H1 (cell line): ENCODE results near the gene EPSTI1.

ENCODE experiments used
- EP300 ChIP-seq, 2 experiments: IDR thresholded peaks; 1 replicate in 1 of 2; 2 replicates in 1 of 2; pipeline ENCODE4 v1.6.1; 2011 to 2012; ENCODE audit warnings: low read depth in 2 of 2, low read length in 2 of 2, mild to moderate bottlenecking in 2 of 2, borderline replicate concordance in 1 of 2, inconsistent platforms in 1 of 2, moderate library complexity in 1 of 2
- SIX5 ChIP-seq: IDR thresholded peaks from 2 replicates; pipeline ENCODE4 v1.6.1; 2011; ENCODE audit warnings: mild to moderate bottlenecking, low read depth, low read length

DNA sequence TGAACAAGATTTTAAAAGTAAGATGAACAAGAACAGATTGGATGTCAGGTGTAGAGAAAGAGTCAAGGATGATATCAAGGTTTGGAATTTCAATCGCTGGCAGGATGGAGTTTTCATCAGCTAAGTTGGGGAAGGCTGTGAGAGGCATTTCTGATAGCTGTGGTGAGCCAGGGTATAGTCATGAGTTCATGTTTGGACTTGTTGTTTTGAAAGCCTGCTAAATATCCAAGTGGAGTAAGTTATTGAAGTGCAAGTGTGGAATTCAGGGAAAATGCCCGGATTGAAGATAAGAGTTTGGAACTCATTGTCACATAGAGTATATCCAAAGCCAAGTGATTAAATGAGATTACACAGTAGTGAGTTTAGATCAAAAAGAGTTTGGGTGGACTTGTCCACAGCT is 11.0 kb upstream of the EPSTI1 start:
- TF ChIP-seq SIX5 (no peak), EP300 (IDR thresholded peaks at IDR 0.05; ENCODE audit: borderline replicate concordance in 1 of 2, low read depth in 2 of 2, low read length in 2 of 2) (no peak)
